Activated CD8-positive, alpha-beta T cell treated with anti-CD3 and anti-CD28 coated beads for 36 hours (primary cell): Measurements from ENCODE around the gene AP5S1. TPM values are rescaled to one million over a fixed set of nuclear protein-coding genes. Genes with fewer than 3 reads are reported as not detected.

Experiments
- ATAC-seq: fragments of 200-7000 bp; cut with Tn5 transposase; one replicate; pipeline ENCODE4 v1.10.0; 2021; ENCODE audit warnings: mild to moderate bottlenecking, moderate library complexity
- CTCF ChIA-PET: fragments of 350-600 bp; sonication (Branson Sonifier 250); formaldehyde crosslinking; loops from one replicate; lab custom pipeline; 2021; ENCODE audit warnings: antibody characterized with exemption; lab: Charles Lee
- POLR2A ChIA-PET: fragments of 350-600 bp; sonication (Branson Sonifier 250); formaldehyde crosslinking; loops from one replicate; lab custom pipeline; 2021; ENCODE audit warnings: antibody characterized with exemption; lab: Charles Lee
- DNase-seq: peaks from one replicate; pipeline ENCODE4 v3.0.0-alpha.2; 2020
- H3K27ac Mint-ChIP-seq: one replicate; pipeline ENCODE4 v1.8.0; 2021; ENCODE audit warnings: mild to moderate bottlenecking, mixed read lengths
- H3K27me3 Mint-ChIP-seq: one replicate; pipeline ENCODE4 v1.8.0; 2021; ENCODE audit warnings: mixed read lengths
- H3K36me3 Mint-ChIP-seq: one replicate; pipeline ENCODE4 v1.8.0; 2021; ENCODE audit warnings: low read depth, mixed read lengths
- H3K4me1 Mint-ChIP-seq: one replicate; pipeline ENCODE4 v1.8.0; 2021; ENCODE audit warnings: low read depth, mixed read lengths
- H3K4me3 Mint-ChIP-seq: one replicate; pipeline ENCODE4 v1.8.0; 2021; ENCODE audit warnings: mild to moderate bottlenecking, moderate library complexity, mixed read lengths
- H3K9me3 Mint-ChIP-seq: one replicate; pipeline ENCODE4 v1.8.0; 2021; ENCODE audit warnings: mixed read lengths
- CTCF ChIP-seq: fragments of 200-600 bp; IDR thresholded peaks from one replicate; pipeline ENCODE4 v1.8.0; 2022; ENCODE audit warnings: antibody characterized with exemption, mild to moderate bottlenecking
- intact Hi-C: fragments of 100-400 bp; cut with micrococcal nuclease; formaldehyde crosslinking; loops from one replicate; pipeline ENCODE4 v1.10.0; 2022
- total RNA-seq, 2 experiments: library from RNA; stranded (reverse); gene quantifications; one replicate each; pipeline ENCODE4 v1.2.3, GENCODE V29; 2021

Gene AP5S1
- total RNA-seq, 2 experiments from 2014 or later = 7.4 to 8.6 TPM

- H3K9me3 Mint-ChIP-seq = no peaks in the 10 kb centered on the region
- intact Hi-C loops = no loop called here
- H3K4me3 Mint-ChIP-seq = peak overlapping the region; percentile 99
- peaks cover 64% of the 10 kb centered on the region for H3K36me3 Mint-ChIP-seq
- no peak for TF ChIP-seq CTCF
- ATAC-seq = no peak
- POLR2A ChIA-PET = interaction anchor here (0.6 to 4.6 kb wide), 4 partner anchors 13 to 22 kb away, joined by 3 to 42 read pairs (median 10); partner anchors contain the start of gene AP5S1
- CTCF ChIA-PET = interaction anchor here (1.5 to 2.5 kb wide), 3 partner anchors 13 to 21 kb away, joined by 3 to 13 read pairs (median 5); partner anchors contain the start of gene AP5S1
- H3K27me3 Mint-ChIP-seq = no peaks in the 10 kb centered on the region
- peaks cover 56% of the 10 kb centered on the region for H3K4me1 Mint-ChIP-seq
- no peak for DNase-seq
- peak overlapping the region; percentile 93 for H3K27ac Mint-ChIP-seq
These were observed 21.5 kb upstream of the AP5S1 start for GRCh38 chr20:3798908-3799248.

- Mint-ChIP-seq H3K9me3 (no peaks in the 10 kb centered on the region), H3K27ac (peak overlapping the region; percentile 68), H3K4me3 (no peak overlapping the region), H3K27me3 (no peaks in the 10 kb centered on the region), H3K4me1 (peaks cover 58% of the 10 kb centered on the region), H3K36me3 (peaks cover 74% of the 10 kb centered on the region)
- TF ChIP-seq CTCF = no peak
- intact Hi-C loops = no loop called here
- no peak for ATAC-seq
- CTCF ChIA-PET = interaction anchor here (1.0 to 2.5 kb wide), 7 partner anchors 10 to 33 kb away, joined by 3 to 13 read pairs (median 4); partner anchors contain the start of genes ADISSP, AP5S1 and CENPB
- POLR2A ChIA-PET = interaction anchor here (1.0 to 4.6 kb wide), 6 partner anchors 11 to 26 kb away, joined by 3 to 42 read pairs (median 6); partner anchors contain the start of genes AP5S1 and SPEF1
- DNase-seq = no peak
These were observed 20.0 kb upstream of the AP5S1 start for GRCh38 chr20:3800256-3800877.

- intact Hi-C loops = no loop called here
- Mint-ChIP-seq H3K27me3 (no peaks in the 10 kb centered on the region), H3K4me1 (peaks cover 58% of the 10 kb centered on the region), H3K9me3 (no peaks in the 10 kb centered on the region), H3K27ac (peak overlapping the region; percentile 24), H3K36me3 (peaks cover 78% of the 10 kb centered on the region), H3K4me3 (no peak overlapping the region)
- CTCF ChIA-PET = interaction anchor here (1.0 to 2.5 kb wide), 5 partner anchors 10 to 33 kb away, joined by 3 to 13 read pairs (median 5); partner anchors contain the start of genes ADISSP, AP5S1 and CENPB
- ATAC-seq (no peak), DNase-seq (no peak)
- no peak for TF ChIP-seq CTCF
- POLR2A ChIA-PET = interaction anchor here (0.7 to 4.6 kb wide), 5 partner anchors 11 to 354 kb away, joined by 3 to 42 read pairs (median 6); partner anchors contain the start of gene SPEF1
These were observed 19.5 kb upstream of the AP5S1 start for GRCh38 chr20:3800878-3801260.

- Mint-ChIP-seq H3K4me1 (peaks cover 58% of the 10 kb centered on the region), H3K27ac (peak overlapping the region; percentile 24)
These were observed 19.0 kb upstream of the AP5S1 start for GRCh38 chr20:3801299-3801698.

More at GRCh38 chr20:3801299-3801698, 19.0 kb upstream of the AP5S1 start:
- POLR2A ChIA-PET = interaction anchor here (0.7 to 4.6 kb wide), 5 partner anchors 10 to 354 kb away, joined by 3 to 42 read pairs (median 6); partner anchors contain the start of gene SPEF1
- no peaks in the 10 kb centered on the region for H3K9me3 Mint-ChIP-seq
- H3K36me3 Mint-ChIP-seq = peaks cover 80% of the 10 kb centered on the region
- no peak overlapping the region for H3K4me3 Mint-ChIP-seq
- intact Hi-C loops = no loop called here
- CTCF ChIA-PET = interaction anchor here (1.0 to 2.5 kb wide), 3 partner anchors 15 to 34 kb away, joined by 3 to 13 read pairs (median 5); partner anchors contain the start of genes ADISSP, AP5S1 and CENPB
- DNase-seq = no peak
- no peak for TF ChIP-seq CTCF
- H3K27me3 Mint-ChIP-seq = no peaks in the 10 kb centered on the region
- ATAC-seq = no peak
